AG04449 (cell line): Measurements from ENCODE around the gene LMO2.

Experiments used
- CTCF ChIA-PET: fragments of 350-600 bp; formaldehyde crosslinking; extraction: SDS; loops from one replicate; lab custom pipeline; 2021; ENCODE audit warnings: antibody characterized with exemption; lab: Yijun Ruan, JAX
- POLR2A ChIA-PET: fragments of 400-600, 350-600 bp; formaldehyde crosslinking; extraction: SDS; loops from one replicate; lab custom pipeline; 2020; ENCODE audit warnings: antibody characterized with exemption, inconsistent platforms; lab: Yijun Ruan, JAX
- DNase-seq: peaks from one replicate; pipeline ENCODE4 v3.0.0-alpha.2; 2010; ENCODE audit warnings: low read depth, low spot score
- H3K4me3 ChIP-seq: 2 replicates; pipeline ENCODE4 v1.5.1; 2011; ENCODE audit warnings: low read depth, mild to moderate bottlenecking, control low read depth, low read length
- TF ChIP-seq, protein P1 (sequence below): IDR thresholded peaks from one replicate; pipeline ENCODE4 v1.5.1; 2011; ENCODE audit warnings: mild to moderate bottlenecking, moderate library complexity, low read length, control low read depth, inconsistent platforms; ENCODE audit not compliant: insufficient read depth; ENCODE audit errors: missing control alignments

LMO2 gene

DNA sequence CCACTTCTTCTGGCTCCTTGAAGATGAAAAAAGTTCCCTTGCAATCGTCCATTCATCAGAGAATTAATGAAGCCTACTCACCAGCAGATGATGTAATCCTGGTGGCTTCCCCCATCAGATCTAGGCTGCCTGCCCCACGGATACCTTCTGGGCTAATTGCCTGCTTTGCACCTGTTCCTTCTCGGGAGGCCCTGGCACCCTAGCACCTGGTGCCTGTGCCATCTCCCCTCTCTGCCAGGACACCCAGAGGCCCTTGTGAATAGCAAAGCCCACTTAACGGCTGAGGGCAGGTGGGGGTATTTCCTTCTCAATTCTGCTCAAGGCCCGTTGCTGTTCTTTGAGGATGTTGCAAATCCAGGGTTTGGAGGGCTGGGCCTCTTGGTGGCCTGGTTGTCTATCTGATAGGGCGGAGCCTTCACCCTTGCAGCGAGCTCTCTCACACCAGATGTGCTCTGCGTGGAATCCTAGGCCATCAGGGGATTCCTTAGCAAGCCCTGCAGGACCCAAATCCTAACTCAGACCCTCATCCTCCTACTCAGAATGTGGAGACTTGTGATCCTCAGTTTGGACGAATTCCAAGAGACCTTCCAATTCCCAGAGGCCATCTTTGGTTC is at the start of gene LMO2:
LMO2 (minus strand) TSS at position 363 of the 614 bp plus-strand sequence. CDS start 22,360 bp downstream, outside the sequence.
- CTCF ChIA-PET: interaction anchor here (1.1 kb wide), 2 partner anchors 11 to 34 kb away, joined by 3 read pairs; no protein-coding TSS in a partner anchor
- TF ChIP-seq, protein P1, sequence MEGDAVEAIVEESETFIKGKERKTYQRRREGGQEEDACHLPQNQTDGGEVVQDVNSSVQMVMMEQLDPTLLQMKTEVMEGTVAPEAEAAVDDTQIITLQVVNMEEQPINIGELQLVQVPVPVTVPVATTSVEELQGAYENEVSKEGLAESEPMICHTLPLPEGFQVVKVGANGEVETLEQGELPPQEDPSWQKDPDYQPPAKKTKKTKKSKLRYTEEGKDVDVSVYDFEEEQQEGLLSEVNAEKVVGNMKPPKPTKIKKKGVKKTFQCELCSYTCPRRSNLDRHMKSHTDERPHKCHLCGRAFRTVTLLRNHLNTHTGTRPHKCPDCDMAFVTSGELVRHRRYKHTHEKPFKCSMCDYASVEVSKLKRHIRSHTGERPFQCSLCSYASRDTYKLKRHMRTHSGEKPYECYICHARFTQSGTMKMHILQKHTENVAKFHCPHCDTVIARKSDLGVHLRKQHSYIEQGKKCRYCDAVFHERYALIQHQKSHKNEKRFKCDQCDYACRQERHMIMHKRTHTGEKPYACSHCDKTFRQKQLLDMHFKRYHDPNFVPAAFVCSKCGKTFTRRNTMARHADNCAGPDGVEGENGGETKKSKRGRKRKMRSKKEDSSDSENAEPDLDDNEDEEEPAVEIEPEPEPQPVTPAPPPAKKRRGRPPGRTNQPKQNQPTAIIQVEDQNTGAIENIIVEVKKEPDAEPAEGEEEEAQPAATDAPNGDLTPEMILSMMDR: no peak
- no peak within 1 kb of the TSS for H3K4me3 ChIP-seq
- no peak for DNase-seq
- POLR2A ChIA-PET: no interaction called here

DNA sequence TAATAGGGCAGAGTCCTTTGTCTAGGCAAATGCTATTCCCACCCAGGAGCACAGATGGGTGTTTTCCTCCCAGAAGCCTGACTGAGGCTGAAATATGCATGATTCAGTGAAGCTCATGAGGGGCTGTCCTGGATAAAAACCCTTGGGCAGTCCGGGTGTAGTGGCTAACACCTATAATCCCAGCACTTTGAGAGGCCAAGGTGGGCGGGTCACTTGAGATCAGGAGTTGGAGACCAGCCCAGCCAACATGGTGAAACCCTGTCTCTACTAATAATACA is 48.6 kb upstream of the LMO2 start:
- TF ChIP-seq, protein P1: no peak
- CTCF ChIA-PET: no interaction called here
- no peak overlapping the region for H3K4me3 ChIP-seq
- no peak for DNase-seq
- POLR2A ChIA-PET: no interaction called here

DNA sequence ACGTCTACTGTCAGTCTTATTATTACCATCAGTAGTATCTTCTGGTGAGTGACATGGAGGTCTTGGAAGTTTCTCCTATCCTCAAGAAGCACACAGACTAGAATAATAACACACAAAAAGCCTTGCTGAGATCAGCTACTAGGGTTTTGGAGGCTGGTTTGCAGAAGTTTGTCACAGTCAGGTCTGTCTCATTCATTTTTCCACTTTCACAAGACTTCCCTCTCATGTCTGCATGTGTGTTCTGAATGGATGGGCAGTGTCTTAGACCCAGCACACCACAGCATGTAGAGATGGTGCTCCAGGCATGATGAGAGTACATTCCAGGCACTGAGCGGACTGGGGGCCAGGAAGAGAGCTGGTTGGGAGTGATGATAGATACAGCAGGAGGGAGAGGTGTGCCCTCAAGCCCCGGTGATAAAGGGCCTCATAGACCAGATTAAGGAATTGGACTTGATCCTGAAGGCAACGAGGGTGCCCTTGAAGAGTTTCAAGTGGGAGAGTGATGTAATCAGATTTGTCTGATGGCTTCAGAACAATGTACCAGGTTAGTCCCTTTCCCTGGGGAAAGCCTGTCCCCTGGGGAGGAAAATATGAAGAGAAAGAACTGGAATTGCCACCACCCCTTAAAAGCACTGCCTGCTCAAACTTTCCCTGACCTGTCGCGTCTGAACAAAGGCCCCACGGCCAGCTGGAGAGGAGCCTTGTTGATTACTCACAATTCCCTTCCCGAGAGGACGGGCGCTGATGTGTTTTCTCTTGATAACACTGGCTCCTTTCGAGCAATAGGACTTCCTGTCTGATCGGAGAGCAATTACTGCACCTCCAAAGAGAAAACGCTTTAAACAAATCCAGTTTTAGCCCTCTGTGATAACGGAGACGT is 45.1 kb upstream of the LMO2 start:
- DNase-seq: no peak
- ChIA-PET CTCF (no interaction called here), POLR2A (no interaction called here)
- TF ChIP-seq, protein P1: no peak
- no peak overlapping the region for H3K4me3 ChIP-seq

DNA sequence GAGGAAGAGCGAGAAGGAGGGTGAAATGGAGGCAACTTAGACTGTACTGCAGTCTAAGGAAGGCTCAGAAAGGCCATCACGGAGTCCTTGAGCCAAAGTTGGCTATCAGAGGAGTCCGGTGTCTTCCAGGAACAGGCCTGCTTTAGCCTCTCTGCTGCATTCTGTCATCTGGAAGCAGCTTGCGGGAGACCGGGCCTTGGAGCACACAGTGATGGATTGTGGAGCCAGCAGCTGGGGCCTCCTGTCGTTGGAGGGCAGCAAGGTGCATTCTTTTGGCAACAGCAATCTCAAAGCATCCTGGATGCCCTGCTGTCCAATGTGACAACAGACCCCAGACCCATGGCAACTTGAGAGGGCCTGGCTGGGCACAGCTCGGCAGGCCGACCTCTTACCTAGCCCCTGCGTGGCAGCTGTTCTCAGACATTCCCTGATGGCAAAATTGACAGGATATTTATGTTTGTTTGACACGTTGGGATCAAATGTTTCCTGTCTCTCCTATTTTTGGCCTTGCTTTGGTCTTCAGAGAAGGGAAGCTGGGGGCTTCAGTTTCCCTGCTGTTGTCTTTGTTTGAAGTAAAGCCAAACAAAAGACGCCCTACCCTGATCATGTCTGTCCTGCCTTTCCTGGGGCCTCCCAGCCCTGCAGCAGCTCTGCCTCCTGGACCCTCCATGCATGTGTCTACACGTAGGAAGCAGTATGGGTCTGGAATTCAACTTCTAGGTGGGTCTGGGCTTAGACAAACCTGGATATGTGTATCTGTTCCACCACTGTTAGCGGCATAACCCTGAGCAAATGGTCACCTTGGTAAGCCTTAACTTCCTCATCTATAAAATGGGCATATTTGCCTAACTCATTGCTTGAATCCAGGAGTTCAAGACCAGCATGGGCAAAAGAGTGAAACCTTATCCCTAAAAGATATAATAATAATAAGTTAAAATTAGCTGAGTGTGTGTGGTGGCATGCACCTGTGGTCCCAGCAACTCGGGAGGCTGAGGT is 43.9 kb upstream of the LMO2 start:
- H3K4me3 ChIP-seq: no peak overlapping the region
- TF ChIP-seq, protein P1: no peak
- CTCF ChIA-PET: interaction anchor here (1.1 to 1.6 kb wide), 4 partner anchors 20 to 128 kb away, joined by 3 to 5 read pairs (median 4); no protein-coding TSS in a partner anchor
- DNase-seq: no peak
- POLR2A ChIA-PET: no interaction called here

DNA sequence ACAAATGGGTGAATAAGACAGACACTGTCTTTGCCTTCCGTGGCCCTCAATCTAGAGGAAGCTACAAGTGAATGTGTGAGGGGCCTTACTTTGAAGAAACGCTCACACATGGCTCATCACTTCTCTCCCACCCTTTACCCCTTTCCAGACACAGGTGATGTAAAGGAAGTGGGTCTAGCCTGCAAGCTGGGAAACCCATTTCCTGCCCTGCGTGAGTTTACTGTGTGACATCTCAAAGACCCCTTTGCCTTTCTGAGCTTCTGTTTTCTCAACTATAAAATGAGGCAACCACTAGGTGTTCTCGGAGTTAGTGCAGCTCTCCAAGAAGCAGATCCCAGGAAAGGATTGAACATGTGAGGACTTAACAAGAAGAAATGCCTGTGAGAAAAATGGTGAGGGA is 43.1 kb upstream of the LMO2 start:
- POLR2A ChIA-PET: no interaction called here
- CTCF ChIA-PET: interaction anchor here (1.1 to 1.6 kb wide), 4 partner anchors 19 to 127 kb away, joined by 3 to 5 read pairs (median 4); no protein-coding TSS in a partner anchor
- TF ChIP-seq, protein P1: no peak
- H3K4me3 ChIP-seq: no peak overlapping the region
- no peak for DNase-seq
